ENCODE measurements around the gene WDR59.

DNA sequence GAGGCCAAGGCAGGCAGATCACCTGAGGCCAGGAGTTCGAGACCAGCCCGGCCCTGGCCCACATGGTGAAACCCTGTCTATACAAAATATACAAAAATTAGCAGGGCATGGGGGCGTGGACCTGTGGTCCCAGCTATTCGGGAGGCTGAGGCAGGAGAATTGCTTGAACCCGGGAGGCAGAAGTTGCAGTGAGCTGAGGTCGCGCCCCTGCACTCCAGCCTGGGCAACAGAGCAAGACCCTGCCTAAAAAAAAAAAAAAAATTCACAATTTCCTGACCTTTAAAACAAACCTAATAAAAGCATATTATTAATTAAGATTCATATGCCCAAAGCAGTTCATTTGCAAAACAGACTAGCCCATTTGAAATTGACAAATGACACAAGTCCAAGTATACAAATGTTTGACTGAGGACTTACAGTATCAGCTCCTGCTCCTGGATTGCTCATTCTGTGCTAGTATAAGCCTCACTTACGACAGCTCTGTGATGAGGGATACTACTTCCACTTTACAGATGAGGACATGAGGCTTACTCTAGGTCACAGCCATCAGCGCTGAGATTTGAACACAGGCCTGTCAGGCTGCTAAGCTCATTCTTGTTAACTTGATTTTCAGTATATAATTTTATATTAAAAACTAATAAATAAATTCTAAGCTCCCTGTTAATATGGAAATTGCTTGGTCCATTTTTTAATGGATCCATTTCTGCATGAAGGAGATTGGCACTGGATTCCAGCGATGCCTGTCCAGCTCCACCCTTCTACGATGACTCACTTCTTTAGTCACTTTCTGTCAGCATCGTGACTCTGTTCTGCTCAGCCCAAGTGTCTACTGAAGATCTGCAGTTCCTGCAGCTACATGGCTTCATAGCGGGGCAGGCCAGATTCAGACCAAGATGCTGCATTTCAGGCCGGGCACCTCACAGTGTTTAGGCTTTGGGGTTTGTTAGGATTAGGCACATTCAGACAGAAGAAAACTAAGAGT is 88.2 kb downstream of the WDR59 start:
- TF ChIP-seq, protein P1, sequence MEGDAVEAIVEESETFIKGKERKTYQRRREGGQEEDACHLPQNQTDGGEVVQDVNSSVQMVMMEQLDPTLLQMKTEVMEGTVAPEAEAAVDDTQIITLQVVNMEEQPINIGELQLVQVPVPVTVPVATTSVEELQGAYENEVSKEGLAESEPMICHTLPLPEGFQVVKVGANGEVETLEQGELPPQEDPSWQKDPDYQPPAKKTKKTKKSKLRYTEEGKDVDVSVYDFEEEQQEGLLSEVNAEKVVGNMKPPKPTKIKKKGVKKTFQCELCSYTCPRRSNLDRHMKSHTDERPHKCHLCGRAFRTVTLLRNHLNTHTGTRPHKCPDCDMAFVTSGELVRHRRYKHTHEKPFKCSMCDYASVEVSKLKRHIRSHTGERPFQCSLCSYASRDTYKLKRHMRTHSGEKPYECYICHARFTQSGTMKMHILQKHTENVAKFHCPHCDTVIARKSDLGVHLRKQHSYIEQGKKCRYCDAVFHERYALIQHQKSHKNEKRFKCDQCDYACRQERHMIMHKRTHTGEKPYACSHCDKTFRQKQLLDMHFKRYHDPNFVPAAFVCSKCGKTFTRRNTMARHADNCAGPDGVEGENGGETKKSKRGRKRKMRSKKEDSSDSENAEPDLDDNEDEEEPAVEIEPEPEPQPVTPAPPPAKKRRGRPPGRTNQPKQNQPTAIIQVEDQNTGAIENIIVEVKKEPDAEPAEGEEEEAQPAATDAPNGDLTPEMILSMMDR (IDR thresholded peaks at IDR 0.05): no peak
- TF ChIP-seq EZH2phosphoT487 (IDR thresholded peaks at IDR 0.05): no peak

All from neural progenitor cell (in vitro differentiated cells).